ENCODE data around the gene SMG6.

GRCh38 chr17:2202996-2203575 is 100.5 kb downstream of the SMG6 start:
- TF ChIP-seq CTCF (IDR thresholded peaks at IDR 0.05), result no peak
- TF ChIP-seq POLR2AphosphoS5 (IDR thresholded peaks at IDR 0.05), result no peak
- no peak for TF ChIP-seq EP300 (IDR thresholded peaks at IDR 0.05)
